HepG2 (cell line): ENCODE results near the gene GRIP2. TPM values are rescaled to one million over a fixed set of nuclear protein-coding genes. Genes with fewer than 3 reads are reported as not detected.

ENCODE experiments used
- ATAC-seq: fragments of 200-7000 bp; cut with Tn5 transposase; 3 replicates; pipeline ENCODE4 v1.9.1; 2020; ENCODE audit warnings: mild to moderate bottlenecking, moderate library complexity
- BruUV-seq: library from RNA; stranded (reverse); fragments of 400-500 nt; replicated peaks from 2 replicates; lab custom pipeline; 2021; lab: Mats Ljungman, UMichigan
- CTCF ChIA-PET: fragments of 300-600 bp; formaldehyde crosslinking; extraction: SDS; loops from one replicate; lab custom pipeline; 2021; ENCODE audit warnings: low total read pairs, inconsistent platforms, low intra/inter-chr PET ratio; lab: Yijun Ruan, JAX
- POLR2A ChIA-PET: fragments of 350-600 bp; sonication (Branson Sonifier 250); formaldehyde crosslinking; loops from one replicate; lab custom pipeline; 2020; ENCODE audit warnings: antibody characterized with exemption, inconsistent platforms; lab: Yijun Ruan, JAX
- DNase-seq: peaks from one replicate; pipeline ENCODE4 v3.0.0-alpha.2; 2015; ENCODE audit warnings: low spot score
- FAIRE-seq: peaks from 3 replicates; lab custom pipeline; 2011; peaks lifted over from hg19 to GRCh38; lab: Jason Lieb, UNC
- H2AFZ ChIP-seq: one replicate; pipeline ENCODE4 v1.6.1; 2011; ENCODE audit warnings: low read length, inconsistent platforms
- H3K27ac ChIP-seq: fragments of 300-600 bp; 3 replicates; pipeline ENCODE4 v1.8.0; 2011; ENCODE audit warnings: mixed run types, mild to moderate bottlenecking, mixed read lengths, low read length, inconsistent platforms; ENCODE audit not compliant: insufficient read depth; ENCODE audit errors: extremely low read length
- H3K27me3 ChIP-seq, 2 experiments: fragments of 200-600 bp in 1 of 2; 2 replicates in 1 of 2; 3 replicates in 1 of 2; pipeline versions ENCODE4 v1.6.0 to v1.8.0; 2011; ENCODE audit warnings: low read length in 2 of 2, mild to moderate bottlenecking in 2 of 2, moderate library complexity in 2 of 2, inconsistent platforms in 1 of 2; ENCODE audit not compliant: insufficient read depth in 2 of 2, control insufficient read depth in 1 of 2
- H3K36me3 ChIP-seq, 2 experiments: fragments of 200-600 bp in 1 of 2; replicated peaks in 1 of 2; 2 replicates in 1 of 2; 3 replicates in 1 of 2; pipeline versions ENCODE4 v1.5.1 to v1.8.0; 2011; ENCODE audit warnings: low read length in 2 of 2, inconsistent platforms in 1 of 2; ENCODE audit not compliant: insufficient read depth in 2 of 2, control insufficient read depth in 1 of 2
- H3K4me1 ChIP-seq: 2 replicates; pipeline ENCODE4 v1.5.1; 2012; ENCODE audit warnings: low read length, inconsistent platforms; ENCODE audit not compliant: insufficient read depth
- H3K4me2 ChIP-seq: 2 replicates; pipeline ENCODE4 v1.6.0; 2011; ENCODE audit warnings: low read depth, low read length, inconsistent platforms
- H3K4me3 ChIP-seq, 3 experiments: fragments of 200-600 bp in 1 of 3; sonication (generic), shearing (Covaris generic) in 1 of 3; replicated peaks in 1 of 3; 2 replicates each; pipeline ENCODE4 v1.5.1; 2011 to 2016; ENCODE audit warnings: low read length in 3 of 3, inconsistent platforms in 2 of 3, low read depth in 2 of 3, mild to moderate bottlenecking in 2 of 3, control low read depth in 1 of 3, mixed read lengths in 1 of 3; ENCODE audit not compliant: insufficient read depth in 1 of 3
- H3K79me2 ChIP-seq: one replicate; pipeline ENCODE4 v1.6.1; 2011; ENCODE audit warnings: low read length, inconsistent platforms; ENCODE audit not compliant: insufficient read depth
- H3K9ac ChIP-seq: 2 replicates; pipeline ENCODE4 v1.6.0; 2011; ENCODE audit warnings: mild to moderate bottlenecking, low read depth, low read length, inconsistent platforms; ENCODE audit not compliant: insufficient read depth
- H3K9me3 ChIP-seq: 2 replicates; pipeline ENCODE4 v1.5.1; 2012; ENCODE audit warnings: mild to moderate bottlenecking, low read length
- H4K20me1 ChIP-seq: 2 replicates; pipeline ENCODE4 v1.6.0; 2011; ENCODE audit warnings: inconsistent platforms, mild to moderate bottlenecking, low read length, moderate library complexity; ENCODE audit not compliant: insufficient read depth
- ELF1 ChIP-seq: sonication (generic); formaldehyde crosslinking; IDR thresholded peaks from 2 replicates; pipeline ENCODE4 v1.4.0; 2020; ENCODE audit warnings: missing genetic modification reagents
- ELF4 ChIP-seq: sonication (generic); formaldehyde crosslinking; IDR thresholded peaks from 2 replicates; pipeline ENCODE4 v1.5.0; 2020; ENCODE audit warnings: missing genetic modification reagents, mild to moderate bottlenecking, moderate library complexity, borderline replicate concordance
- HES4 ChIP-seq: sonication (generic); formaldehyde crosslinking; IDR thresholded peaks from 2 replicates; pipeline ENCODE4 v1.9.0; 2021; ENCODE audit warnings: mild to moderate bottlenecking, missing genetic modification reagents, borderline replicate concordance
- HNF4G ChIP-seq, 2 experiments: sonication (generic) in 1 of 2; formaldehyde crosslinking in 1 of 2; IDR thresholded peaks; 2 replicates each; pipeline versions ENCODE4 v1.4.0 to v1.6.1; 2011 to 2020; ENCODE audit warnings: borderline replicate concordance in 2 of 2, low read depth in 2 of 2, mild to moderate bottlenecking in 2 of 2, low read length in 1 of 2, missing genetic modification reagents in 1 of 2, moderate library complexity in 1 of 2
- IKZF4 ChIP-seq: sonication (generic); formaldehyde crosslinking; IDR thresholded peaks from 2 replicates; pipeline ENCODE4 v1.5.1; 2020; ENCODE audit warnings: borderline replicate concordance, mild to moderate bottlenecking, low read depth, missing genetic modification reagents; ENCODE audit errors: not compliant biosample characterization
- KLF12 ChIP-seq: sonication (generic); formaldehyde crosslinking; IDR thresholded peaks from 2 replicates; pipeline ENCODE4 v1.4.0; 2020; ENCODE audit warnings: missing genetic modification reagents, borderline replicate concordance
- ONECUT2 ChIP-seq: sonication (generic); formaldehyde crosslinking; IDR thresholded peaks from 2 replicates; pipeline ENCODE4 v1.4.0; 2020; ENCODE audit warnings: missing genetic modification reagents
- PCBP2 ChIP-seq: fragments of 200-400 bp; formaldehyde crosslinking; optimal IDR thresholded peaks from 2 replicates; pipeline ENCODE3; 2018; ENCODE audit warnings: low read length, low read depth; ENCODE audit not compliant: poor library complexity, severe bottlenecking
- PLRG1 ChIP-seq: fragments of 450-650 bp; conservative IDR thresholded peaks from 2 replicates; pipeline ENCODE4 v1.6.1; 2016
- RAD51 ChIP-seq: fragments of 450-650 bp; IDR thresholded peaks from 2 replicates; pipeline ENCODE4 v1.6.1; 2016; ENCODE audit warnings: borderline replicate concordance
- SIN3B ChIP-seq: fragments of 150-350 bp; IDR thresholded peaks from 2 replicates; pipeline ENCODE4 v1.6.1; 2014; ENCODE audit warnings: low read length
- TCF12 ChIP-seq, 2 experiments: fragments of 450-650 bp in 1 of 2; sonication (generic) in 1 of 2; formaldehyde crosslinking in 1 of 2; IDR thresholded peaks; 2 replicates each; pipeline versions ENCODE4 v1.6.1 to v1.8.0; 2017 to 2022; ENCODE audit warnings: antibody characterized with exemption in 1 of 2, mild to moderate bottlenecking in 1 of 2, missing genetic modification reagents in 1 of 2, moderate library complexity in 1 of 2
- ZNF460 ChIP-seq: sonication (generic); formaldehyde crosslinking; IDR thresholded peaks from 2 replicates; pipeline ENCODE4 v1.5.1; 2020; ENCODE audit warnings: missing genetic modification reagents, mild to moderate bottlenecking, borderline replicate concordance
- ZNF563 ChIP-seq: sonication (generic); formaldehyde crosslinking; IDR thresholded peaks from 2 replicates; pipeline ENCODE4 v1.8.0; 2022; ENCODE audit warnings: mild to moderate bottlenecking, moderate library complexity, missing genetic modification reagents
- ZNF567 ChIP-seq: sonication (generic); formaldehyde crosslinking; IDR thresholded peaks from 2 replicates; pipeline ENCODE4 v1.8.1; 2023; ENCODE audit warnings: mild to moderate bottlenecking, missing genetic modification reagents, borderline replicate concordance
- ZNF749 ChIP-seq: sonication (generic); formaldehyde crosslinking; IDR thresholded peaks from 2 replicates; pipeline ENCODE4 v1.8.0; 2022; ENCODE audit warnings: mild to moderate bottlenecking, missing genetic modification reagents, moderate library complexity, borderline replicate concordance
- ZNF772 ChIP-seq: sonication (generic); formaldehyde crosslinking; IDR thresholded peaks from 2 replicates; pipeline ENCODE4 v1.5.0; 2020; ENCODE audit warnings: mild to moderate bottlenecking, missing genetic modification reagents
- WGBS: methylation state at CpG from one replicate; pipeline ENCODE4 v1.1.6; 2017; ENCODE audit warnings: low lambda C conversion rate; 5-methylcytosine and 5-hydroxymethylcytosine counted together
- in situ Hi-C: cut with HindIII; loops from 2 replicates; pipeline ENCODE4 v1.10.0; 2017; ENCODE audit warnings: low pct_unique_long_range_greater_than_20kb; ENCODE audit not compliant: extremely low pct_ligation_motif_present
- intact Hi-C: fragments of 100-400 bp; cut with micrococcal nuclease; formaldehyde crosslinking; loops from one replicate; pipeline ENCODE4 v1.10.0; 2022; ENCODE audit not compliant: unreplicated experiment
- polyA plus RNA-seq, 8 experiments: library from polyadenylated mRNA; depleted of rRNA in 3 of 8; stranded (reverse) in 7 of 8; unstranded in 1 of 8; fragments of >200 nt; fragmentation: Illumina TruSeq in 4 of 8; extraction: Trizol in 4 of 8; gene quantifications; 2 replicates each; pipeline versions ENCODE4 v1.2.1 to v1.2.3, GENCODE V29; 2011 to 2016; ENCODE audit warnings: low read depth in 4 of 8, missing spikeins in 1 of 8, mixed read lengths in 1 of 8; ENCODE audit not compliant: insufficient read depth in 1 of 8
- total RNA-seq, 5 experiments: library from RNA; depleted of rRNA; stranded (reverse); fragments of >200 nt; fragmentation: Illumina TruSeq; extraction: Trizol; gene quantifications; 2 replicates each; pipeline ENCODE4 v1.2.3, GENCODE V29; 2016; ENCODE audit warnings: low read depth in 1 of 5
- TF ChIP-seq, protein P1 (sequence below): sonication (generic); formaldehyde crosslinking; IDR thresholded peaks from 2 replicates; pipeline ENCODE4 v1.4.0; 2020; ENCODE audit warnings: mild to moderate bottlenecking, missing genetic modification reagents

GRIP2 gene
- total and polyA plus RNA-seq, 2 of the 13 experiments (the other 11 are each of a cell fraction or from before 2014, with no cell fraction given): 0.11 to 0.24 TPM

DNA sequence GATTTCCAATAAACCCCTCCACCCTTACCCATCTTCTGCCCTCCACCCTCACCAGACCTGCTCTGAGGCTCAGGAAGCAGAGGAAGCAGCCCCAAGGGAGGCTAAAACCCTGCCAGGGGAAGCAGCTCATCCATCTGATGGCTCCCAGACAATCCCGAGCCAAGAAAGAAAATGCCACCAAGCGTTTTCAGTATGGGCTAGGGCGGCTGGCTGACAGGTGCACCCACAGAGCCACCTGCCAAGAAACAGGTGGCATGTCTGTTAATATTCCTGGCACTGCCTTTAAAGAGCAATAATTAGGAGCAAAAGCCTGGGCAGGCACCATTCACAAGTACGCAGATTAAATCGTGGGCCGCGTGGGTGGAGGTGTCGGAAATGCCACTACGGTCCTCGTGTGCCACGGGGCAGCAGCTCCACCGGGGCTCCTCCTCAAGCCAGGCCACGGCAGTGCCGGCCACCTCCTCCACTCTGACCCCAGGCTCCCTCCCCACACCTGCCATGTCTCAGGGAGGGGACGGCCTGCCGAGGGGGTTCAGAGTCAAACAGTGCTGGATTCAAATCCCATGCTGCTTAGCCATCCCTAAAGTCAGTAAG is 23.9 kb upstream of the GRIP2 start:
- no peaks in the 10 kb centered on the region for H3K79me2 ChIP-seq
- in situ Hi-C loops: no loop called here
- no peak overlapping the region for H3K4me2 ChIP-seq
- no peak for ATAC-seq
- FAIRE-seq: no peak
- no peak overlapping the region for H3K9ac ChIP-seq
- peaks cover 21% of the 10 kb centered on the region for H3K4me1 ChIP-seq
- CTCF ChIA-PET: no interaction called here
- DNase-seq: no peak
- WGBS: 35% methylated on average over 8 of the region's 16 CpGs
- POLR2A ChIA-PET: no interaction called here
- no peak overlapping the region for H2AFZ ChIP-seq
- H3K9me3 ChIP-seq: no peaks in the 10 kb centered on the region
- BruUV-seq: no TSS peak
- intact Hi-C loops: no loop called here
- H3K36me3 ChIP-seq: no peaks in the 10 kb centered on the region
- H3K4me3 ChIP-seq: no peak overlapping the region
- no peak overlapping the region for H3K27ac ChIP-seq
- H4K20me1 ChIP-seq: no peaks in the 10 kb centered on the region
- TF ChIP-seq ZNF567 (CRISPR knock-in tag) (no peak), SIN3B (no peak), HNF4G (IDR thresholded peaks at IDR 0.05; ENCODE audit: borderline replicate concordance, low read depth, low read length) (no peak), HNF4G (CRISPR knock-in tag; IDR thresholded peaks at IDR 0.05; ENCODE audit: borderline replicate concordance, low read depth) (no peak), ZNF772 (CRISPR knock-in tag) (no peak), ZNF460 (no peak)
- peaks cover 1 to 23% of the 10 kb centered on the region in 2 experiments; a peak in 3 of 5 replicates for H3K27me3 ChIP-seq

DNA sequence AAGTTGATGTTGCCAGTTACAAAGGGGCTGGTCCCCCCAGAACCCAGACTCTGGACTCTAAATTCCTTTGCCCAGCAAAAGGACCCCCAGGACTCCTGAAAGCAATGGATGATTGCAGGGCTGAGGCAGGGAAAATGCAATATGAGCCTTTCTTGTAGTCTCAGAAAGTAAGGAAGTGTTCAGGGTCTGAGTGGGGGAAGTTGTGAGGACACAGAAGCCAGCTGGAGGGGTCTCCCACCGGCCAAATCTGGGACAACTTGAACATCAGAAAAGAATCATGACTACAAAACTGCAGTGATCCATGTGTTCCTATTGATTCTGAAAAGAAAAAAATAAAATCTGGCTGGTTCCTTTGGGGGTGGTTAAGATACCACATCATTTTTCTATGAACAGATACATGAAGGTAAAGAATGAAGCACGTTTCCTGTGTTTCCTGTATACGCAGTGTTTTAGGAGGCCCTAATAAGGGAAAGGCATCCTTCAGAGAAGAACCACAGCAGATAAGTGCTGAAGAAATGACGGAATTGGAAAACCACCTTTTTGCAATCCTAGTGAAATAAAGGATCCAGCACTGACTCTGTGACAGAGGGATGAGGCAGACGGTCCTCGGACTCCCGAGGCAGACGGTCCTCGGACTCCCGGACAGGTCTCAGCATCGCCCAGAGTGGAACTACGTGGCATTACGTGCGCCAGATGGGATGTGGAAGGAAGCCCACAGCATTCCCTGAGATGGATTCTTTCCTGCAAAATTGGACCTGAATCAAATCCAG is 22.2 kb upstream of the GRIP2 start:
- CTCF ChIA-PET: no interaction called here
- peaks cover 1 to 39% of the 10 kb centered on the region in 2 experiments; a peak in 4 of 5 replicates for H3K27me3 ChIP-seq
- H4K20me1 ChIP-seq: no peaks in the 10 kb centered on the region
- H3K4me3 ChIP-seq: no peak overlapping the region
- H3K79me2 ChIP-seq: no peaks in the 10 kb centered on the region
- no peak overlapping the region for H3K9ac ChIP-seq
- intact Hi-C loops (no loop called here), in situ Hi-C loops (no loop called here)
- H3K9me3 ChIP-seq: no peaks in the 10 kb centered on the region
- no peak overlapping the region for H3K27ac ChIP-seq
- no TSS peak for BruUV-seq
- POLR2A ChIA-PET: no interaction called here
- H2AFZ ChIP-seq: no peak overlapping the region
- ATAC-seq (no peak), FAIRE-seq (no peak), DNase-seq (no peak)
- no peak overlapping the region for H3K4me2 ChIP-seq
- WGBS: 39% methylated on average over 14 of the region's 14 CpGs
- H3K4me1 ChIP-seq: peaks cover 21% of the 10 kb centered on the region
- H3K36me3 ChIP-seq: no peaks in the 10 kb centered on the region
- TF ChIP-seq IKZF4 (CRISPR knock-in tag) (no peak), ZNF749 (CRISPR knock-in tag) (no peak), ONECUT2 (CRISPR knock-in tag) (no peak), PCBP2 (no peak), RAD51 (no peak), KLF12 (CRISPR knock-in tag) (no peak), PLRG1 (no peak), HES4 (no peak), ZNF563 (no peak), ELF4 (no peak), TCF12 (IDR thresholded peaks at IDR 0.05) (no peak), TCF12 (CRISPR knock-in tag; IDR thresholded peaks at IDR 0.05) (no peak), ELF1 (no peak)
- TF ChIP-seq, protein P1, sequence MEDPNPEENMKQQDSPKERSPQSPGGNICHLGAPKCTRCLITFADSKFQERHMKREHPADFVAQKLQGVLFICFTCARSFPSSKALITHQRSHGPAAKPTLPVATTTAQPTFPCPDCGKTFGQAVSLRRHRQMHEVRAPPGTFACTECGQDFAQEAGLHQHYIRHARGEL: no peak
